Measurements from ENCODE around the gene DNAI7. TPM values are rescaled to one million over a fixed set of nuclear protein-coding genes. Genes with fewer than 3 reads are reported as not detected.
A peak's percentile ranks its signal among the peaks of the same experiment; 100 is the strongest.

DNAI7 gene
- total RNA-seq, 2 donors from 2014 or later: 1.5 to 3.8 TPM

- H3K9me3 ChIP-seq: no peaks in the 10 kb centered on the region
- intact Hi-C loops (cut with DNase I): no loop called here
Measured at GRCh38 chr12:25102402-25102801, 92.6 kb downstream of the DNAI7 start.

GRCh38 chr12:25101092-25101445 is 93.9 kb downstream of the DNAI7 start:
- WGBS: 58% methylated on average over 4 of the region's 4 CpGs
- Histone ChIP-seq H3K9me3 (no peaks in the 10 kb centered on the region), H3K27ac (no peak overlapping the region), H3K4me1 (replicated peaks) (no peaks in the 10 kb centered on the region), H3K4me3 (no peak overlapping the region), H3K27me3 (replicated peaks; ENCODE audit: insufficient read depth) (no peaks in the 10 kb centered on the region), H3K36me3 (no peaks in the 10 kb centered on the region)
- TF ChIP-seq POLR2A (IDR thresholded peaks at IDR 0.05) (no peak), POLR2AphosphoS5 (IDR thresholded peaks at IDR 0.05) (no peak), CTCF (IDR thresholded peaks at IDR 0.05) (no peak)
- intact Hi-C loops (cut with DNase I): no loop called here
- DNase-seq (ENCODE audit: low spot score): no peak

More at GRCh38 chr12:25102402-25102801, 92.6 kb downstream of the DNAI7 start:
- DNase-seq (ENCODE audit: low spot score): no peak
- WGBS: 85% methylated on average over 4 of the region's 4 CpGs
- Histone ChIP-seq H3K27me3 (replicated peaks; ENCODE audit: insufficient read depth) (no peaks in the 10 kb centered on the region), H3K36me3 (no peaks in the 10 kb centered on the region), H3K27ac (no peak overlapping the region), H3K4me1 (replicated peaks) (no peaks in the 10 kb centered on the region), H3K4me3 (no peak overlapping the region)
- TF ChIP-seq POLR2AphosphoS5 (IDR thresholded peaks at IDR 0.05) (no peak), CTCF (IDR thresholded peaks at IDR 0.05) (no peak), POLR2A (IDR thresholded peaks at IDR 0.05) (no peak)

GRCh38 chr12:25100194-25101091 is 94.5 kb downstream of the DNAI7 start:
- H3K27ac ChIP-seq: no peak overlapping the region
- no peaks in the 10 kb centered on the region for H3K4me1 ChIP-seq (replicated peaks)
- 65% methylated on average over 2 of the region's 2 CpGs for WGBS
- no peak overlapping the region for H3K4me3 ChIP-seq
- H3K36me3 ChIP-seq: no peaks in the 10 kb centered on the region
- no peak for DNase-seq (ENCODE audit: low spot score)
- H3K27me3 ChIP-seq (replicated peaks; ENCODE audit: insufficient read depth): no peaks in the 10 kb centered on the region
- TF ChIP-seq POLR2A (IDR thresholded peaks at IDR 0.05) (no peak), POLR2AphosphoS5 (IDR thresholded peaks at IDR 0.05) (no peak)
- H3K9me3 ChIP-seq: no peaks in the 10 kb centered on the region
- intact Hi-C loops (cut with DNase I): no loop called here

- Histone ChIP-seq H3K4me1 (replicated peaks) (no peaks in the 10 kb centered on the region), H3K27me3 (replicated peaks; ENCODE audit: insufficient read depth) (no peaks in the 10 kb centered on the region), H3K9me3 (no peaks in the 10 kb centered on the region), H3K4me3 (no peak overlapping the region), H3K27ac (no peak overlapping the region), H3K36me3 (no peaks in the 10 kb centered on the region)
- 93% methylated on average over 2 of the region's 2 CpGs for WGBS
- intact Hi-C loops (cut with DNase I): no loop called here
- DNase-seq (ENCODE audit: low spot score): no peak
- TF ChIP-seq POLR2A (IDR thresholded peaks at IDR 0.05) (no peak), POLR2AphosphoS5 (IDR thresholded peaks at IDR 0.05) (no peak), CTCF (IDR thresholded peaks at IDR 0.05) (no peak)
Measured at GRCh38 chr12:25099010-25099409, 96.0 kb downstream of the DNAI7 start.

GRCh38 chr12:25089738-25090137 is 105.2 kb downstream of the DNAI7 start:
- TF ChIP-seq CTCF (IDR thresholded peaks at IDR 0.05) (no peak), POLR2AphosphoS5 (IDR thresholded peaks at IDR 0.05) (no peak), POLR2A (IDR thresholded peaks at IDR 0.05) (no peak)
- Histone ChIP-seq H3K36me3 (no peaks in the 10 kb centered on the region), H3K4me3 (no peak overlapping the region), H3K27me3 (replicated peaks; ENCODE audit: insufficient read depth) (no peaks in the 10 kb centered on the region), H3K27ac (no peak overlapping the region), H3K9me3 (no peaks in the 10 kb centered on the region), H3K4me1 (replicated peaks) (no peaks in the 10 kb centered on the region)
- DNase-seq (ENCODE audit: low spot score): peak; percentile 20
- WGBS: 31% methylated on average over 2 of the region's 2 CpGs
- intact Hi-C loops (cut with DNase I): no loop called here

All from prostate gland (tissue), 2 donors.